Osteocyte (in vitro differentiated cells): ENCODE measurements around the gene NDUFAF2. TPM values are rescaled to one million over a fixed set of nuclear protein-coding genes. Genes with fewer than 3 reads are reported as not detected.

Source experiments
- DNase-seq: peaks from one replicate; pipeline ENCODE4 v3.0.0; 2021; ENCODE audit warnings: mixed read lengths; ENCODE audit not compliant: unreplicated experiment; ENCODE audit errors: extremely low spot score
- H3K27ac Mint-ChIP-seq: one replicate; pipeline ENCODE4 v1.8.0; 2021; ENCODE audit warnings: mild to moderate bottlenecking, mixed read lengths; ENCODE audit not compliant: unreplicated experiment
- H3K27me3 Mint-ChIP-seq: one replicate; pipeline ENCODE4 v1.8.0; 2021; ENCODE audit warnings: mixed read lengths; ENCODE audit not compliant: unreplicated experiment
- H3K36me3 Mint-ChIP-seq: one replicate; pipeline ENCODE4 v1.8.0; 2021; ENCODE audit warnings: mixed read lengths; ENCODE audit not compliant: unreplicated experiment
- H3K4me1 Mint-ChIP-seq: one replicate; pipeline ENCODE4 v1.8.0; 2021; ENCODE audit warnings: mixed read lengths; ENCODE audit not compliant: unreplicated experiment
- H3K4me3 Mint-ChIP-seq: one replicate; pipeline ENCODE4 v1.8.0; 2021; ENCODE audit warnings: mild to moderate bottlenecking, moderate library complexity, mixed read lengths; ENCODE audit not compliant: unreplicated experiment
- H3K9me3 Mint-ChIP-seq: one replicate; pipeline ENCODE4 v1.8.0; 2021; ENCODE audit warnings: mixed read lengths; ENCODE audit not compliant: unreplicated experiment
- total RNA-seq: library from RNA; stranded (reverse); gene quantifications from 2 replicates; pipeline ENCODE4 v1.2.1, GENCODE V29; 2021
- TF ChIP-seq, protein P1 (sequence below): fragments of 200-600 bp; sonication (generic); IDR thresholded peaks from 2 replicates; pipeline ENCODE4 v1.5.0; 2021; ENCODE audit warnings: antibody characterized with exemption, mild to moderate bottlenecking, moderate library complexity

NDUFAF2 gene
- total RNA-seq, 1 donor from 2014 or later: 23.4 TPM

DNA sequence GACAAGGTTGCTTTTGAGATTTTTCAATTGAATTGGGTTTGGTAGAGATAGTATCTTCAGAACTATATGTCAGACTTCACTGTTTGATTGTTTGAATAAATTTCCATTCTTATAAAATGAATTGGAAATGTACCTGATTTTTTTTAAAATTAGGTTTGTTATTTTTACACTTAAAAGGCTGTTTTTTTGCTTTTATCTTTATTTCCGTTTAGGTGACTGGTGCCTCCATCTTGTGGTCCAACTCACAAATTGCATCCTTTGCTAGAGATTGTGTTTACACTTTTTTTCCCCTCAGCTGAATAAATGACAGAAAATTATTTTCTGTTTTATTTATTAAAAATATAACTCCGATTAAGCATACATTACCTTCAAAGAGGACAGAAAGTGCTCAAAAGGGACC, 15.6 kb downstream of the NDUFAF2 start:
- Mint-ChIP-seq H3K27me3 (no peaks in the 10 kb centered on the region), H3K4me1 (no peaks in the 10 kb centered on the region), H3K27ac (no peak overlapping the region), H3K9me3 (peaks cover 11% of the 10 kb centered on the region), H3K4me3 (no peak overlapping the region), H3K36me3 (peaks cover 2% of the 10 kb centered on the region)
- TF ChIP-seq, protein P1, sequence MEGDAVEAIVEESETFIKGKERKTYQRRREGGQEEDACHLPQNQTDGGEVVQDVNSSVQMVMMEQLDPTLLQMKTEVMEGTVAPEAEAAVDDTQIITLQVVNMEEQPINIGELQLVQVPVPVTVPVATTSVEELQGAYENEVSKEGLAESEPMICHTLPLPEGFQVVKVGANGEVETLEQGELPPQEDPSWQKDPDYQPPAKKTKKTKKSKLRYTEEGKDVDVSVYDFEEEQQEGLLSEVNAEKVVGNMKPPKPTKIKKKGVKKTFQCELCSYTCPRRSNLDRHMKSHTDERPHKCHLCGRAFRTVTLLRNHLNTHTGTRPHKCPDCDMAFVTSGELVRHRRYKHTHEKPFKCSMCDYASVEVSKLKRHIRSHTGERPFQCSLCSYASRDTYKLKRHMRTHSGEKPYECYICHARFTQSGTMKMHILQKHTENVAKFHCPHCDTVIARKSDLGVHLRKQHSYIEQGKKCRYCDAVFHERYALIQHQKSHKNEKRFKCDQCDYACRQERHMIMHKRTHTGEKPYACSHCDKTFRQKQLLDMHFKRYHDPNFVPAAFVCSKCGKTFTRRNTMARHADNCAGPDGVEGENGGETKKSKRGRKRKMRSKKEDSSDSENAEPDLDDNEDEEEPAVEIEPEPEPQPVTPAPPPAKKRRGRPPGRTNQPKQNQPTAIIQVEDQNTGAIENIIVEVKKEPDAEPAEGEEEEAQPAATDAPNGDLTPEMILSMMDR: peak; percentile 65
- no peak for DNase-seq

DNA sequence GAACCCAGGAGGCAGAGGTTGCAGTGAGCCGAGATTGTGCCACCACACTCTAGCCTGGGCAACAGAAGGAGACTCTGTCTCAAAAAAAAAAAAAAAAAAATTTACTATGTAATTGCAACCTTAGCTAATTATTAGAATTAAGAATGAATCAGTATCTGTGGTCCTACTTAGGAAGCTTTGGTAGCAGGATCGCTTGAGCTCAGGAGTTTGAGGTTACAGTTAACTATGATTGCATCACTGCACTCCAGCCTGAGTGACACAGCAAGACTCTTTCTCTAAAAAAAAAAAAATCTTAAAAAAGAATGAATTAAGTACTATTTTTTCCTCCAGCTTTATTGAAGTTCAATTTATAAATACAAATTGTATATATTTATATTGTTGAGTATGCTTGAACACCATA, 16.7 kb downstream of the NDUFAF2 start:
- Mint-ChIP-seq H3K27me3 (no peaks in the 10 kb centered on the region), H3K4me1 (no peaks in the 10 kb centered on the region), H3K9me3 (peaks cover 20% of the 10 kb centered on the region), H3K4me3 (no peak overlapping the region), H3K36me3 (peaks cover 3% of the 10 kb centered on the region), H3K27ac (no peak overlapping the region)
- TF ChIP-seq, protein P1: no peak
- no peak for DNase-seq

DNA sequence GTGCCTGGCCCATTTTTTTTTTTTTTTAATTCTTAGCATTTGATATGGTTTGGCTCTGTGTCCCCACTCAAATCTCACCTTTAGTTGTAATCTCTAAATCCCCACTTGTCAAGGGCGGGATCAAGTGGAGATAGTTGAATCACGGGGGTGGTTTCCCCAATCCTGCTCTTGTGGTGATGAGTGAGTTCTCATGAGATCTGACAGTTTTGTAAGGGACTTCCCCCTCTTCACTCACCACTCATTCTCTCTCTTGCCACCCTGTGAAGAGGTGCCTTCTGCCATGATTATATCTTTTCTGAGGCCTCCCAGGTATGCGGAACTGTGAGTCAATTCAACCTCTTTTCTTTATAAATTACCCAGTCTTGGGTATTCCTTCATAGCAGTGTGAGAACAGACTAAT, 27.2 kb downstream of the NDUFAF2 start:
- Mint-ChIP-seq H3K4me1 (peaks cover 6% of the 10 kb centered on the region), H3K9me3 (peaks cover 14% of the 10 kb centered on the region), H3K27me3 (no peaks in the 10 kb centered on the region), H3K27ac (no peak overlapping the region), H3K36me3 (peaks cover 11% of the 10 kb centered on the region), H3K4me3 (no peak overlapping the region)
- TF ChIP-seq, protein P1: no peak
- no peak for DNase-seq

DNA sequence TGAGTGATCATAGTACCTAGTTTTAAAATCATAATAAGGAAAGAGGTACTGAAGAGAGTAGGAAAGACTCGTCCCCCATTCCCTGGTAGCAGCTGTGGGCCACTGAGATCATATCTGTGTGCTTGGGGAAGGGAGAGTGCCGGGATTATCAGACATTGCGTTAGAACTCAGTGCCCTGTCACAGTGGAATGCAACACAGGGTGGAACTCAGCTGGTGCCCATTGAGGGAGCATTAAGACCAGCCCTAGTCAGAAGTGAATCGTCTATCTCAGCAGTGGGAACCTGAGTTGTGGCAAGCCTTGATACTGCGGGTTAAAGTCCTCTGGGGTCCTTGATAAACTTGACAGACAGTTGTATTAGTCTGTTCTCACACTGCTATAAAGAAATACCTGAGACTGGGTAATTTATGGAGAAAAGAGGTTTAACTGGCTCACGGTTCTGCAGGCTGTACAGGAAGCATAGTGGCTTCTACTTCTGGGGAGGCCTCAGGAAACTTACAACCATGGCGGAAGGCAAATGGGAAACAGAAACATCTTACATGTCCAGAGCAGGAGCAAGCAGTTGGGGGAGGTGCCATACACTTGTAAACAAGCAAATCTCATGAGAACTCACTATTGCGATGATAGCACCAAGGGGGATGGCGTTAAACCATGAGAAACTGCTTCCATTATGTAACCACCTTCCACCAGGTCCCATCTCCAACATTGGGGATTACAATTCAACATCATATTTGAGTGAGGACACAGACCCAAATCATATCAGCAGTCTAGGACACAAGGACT, 33.1 kb downstream of the NDUFAF2 start:
- TF ChIP-seq, protein P1: no peak
- Mint-ChIP-seq H3K27me3 (no peaks in the 10 kb centered on the region), H3K9me3 (peaks cover 5% of the 10 kb centered on the region), H3K36me3 (peaks cover 7% of the 10 kb centered on the region), H3K4me1 (peaks cover 6% of the 10 kb centered on the region), H3K4me3 (no peak overlapping the region), H3K27ac (no peak overlapping the region)
- no peak for DNase-seq

DNA sequence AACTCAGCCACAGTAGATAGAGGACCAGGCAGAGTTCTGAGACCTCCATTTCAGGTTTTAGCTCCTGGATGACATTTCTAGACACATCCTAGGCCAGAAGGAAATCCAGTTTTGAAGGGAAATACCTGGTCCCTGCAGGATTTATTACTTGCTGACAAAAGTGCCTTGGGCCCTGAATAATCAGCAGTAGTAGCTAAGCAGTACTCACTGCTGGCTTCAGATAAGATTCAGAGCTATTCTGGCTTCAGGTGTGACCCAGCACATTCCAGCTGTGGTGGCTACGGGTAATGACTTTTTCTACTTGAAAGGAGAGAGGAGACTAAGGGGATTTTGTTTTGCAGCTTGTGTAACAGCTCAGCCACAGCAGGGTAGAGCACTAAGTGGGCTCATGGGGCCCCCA, 34.0 kb downstream of the NDUFAF2 start:
- no peak for DNase-seq
- Mint-ChIP-seq H3K27ac (no peak overlapping the region), H3K4me1 (peaks cover 6% of the 10 kb centered on the region), H3K27me3 (no peaks in the 10 kb centered on the region), H3K4me3 (no peak overlapping the region), H3K36me3 (peaks cover 7% of the 10 kb centered on the region), H3K9me3 (peaks cover 5% of the 10 kb centered on the region)
- TF ChIP-seq, protein P1: no peak
